ENCODE data around the gene FAM184A.

DNA sequence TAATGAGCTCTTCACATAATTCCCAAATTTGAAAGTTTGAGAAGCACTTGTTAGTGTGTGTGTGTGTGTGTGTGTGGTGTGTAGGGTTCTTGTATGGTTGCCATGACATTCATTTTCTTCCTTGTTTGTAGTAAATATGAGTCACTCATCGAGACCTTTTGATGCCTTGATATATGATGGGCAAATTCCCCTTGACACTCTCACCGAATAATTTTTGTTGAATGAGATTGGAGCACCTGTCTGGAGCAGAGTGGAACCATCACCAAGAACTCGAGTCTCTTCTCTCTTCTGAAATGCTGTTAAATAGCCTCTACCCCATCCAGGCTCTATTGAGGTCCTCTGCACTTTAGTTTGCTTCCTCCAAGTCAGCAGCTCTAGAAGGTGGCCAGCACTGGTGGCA, 29.6 kb upstream of the FAM184A start:
- TF ChIP-seq SP1 (IDR thresholded peaks at IDR 0.05) (no peak), TARDBP (IDR thresholded peaks at IDR 0.05) (no peak), FOXA1 (IDR thresholded peaks at IDR 0.05) (no peak), BHLHE40 (IDR thresholded peaks at IDR 0.05; ENCODE audit: borderline replicate concordance) (no peak)

Data from HEK293T (cell line).